ENCODE measurements around the gene AKT3.

DNA sequence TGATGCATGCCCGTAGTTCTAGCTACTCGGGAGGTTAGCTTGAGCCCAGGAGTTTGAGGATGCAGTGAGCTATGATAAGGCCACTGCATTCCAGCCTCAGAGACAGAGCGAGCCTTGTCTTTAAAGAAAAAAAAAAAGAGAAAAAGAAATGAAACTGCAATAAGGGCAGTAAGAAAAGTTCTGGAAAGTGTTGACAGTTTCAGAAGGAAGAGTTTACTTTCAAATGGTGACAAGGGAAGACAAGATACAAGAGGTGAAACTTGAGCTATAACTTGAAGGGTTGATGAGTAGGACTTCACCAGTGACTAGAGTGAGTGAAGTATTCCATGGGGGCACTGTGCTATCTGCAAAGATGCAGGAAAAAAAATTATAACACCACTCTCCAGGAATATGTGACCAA, 125.0 kb downstream of the AKT3 start:
- TF ChIP-seq POLR2A (IDR thresholded peaks at IDR 0.05; ENCODE audit: low read depth, low read length) (no peak), POU2F2 (IDR thresholded peaks at IDR 0.05; ENCODE audit: low read depth, low read length) (no peak)

Measured in GM12891 (cell line).